ENCODE measurements around the gene SLC25A43. TPM values are rescaled to one million over a fixed set of nuclear protein-coding genes. Genes with fewer than 3 reads are reported as not detected.

SLC25A43 gene
- total and polyA plus RNA-seq, 2 of the 4 experiments (the other 2 are of a cell fraction), result 12.3 to 12.5 TPM

DNA sequence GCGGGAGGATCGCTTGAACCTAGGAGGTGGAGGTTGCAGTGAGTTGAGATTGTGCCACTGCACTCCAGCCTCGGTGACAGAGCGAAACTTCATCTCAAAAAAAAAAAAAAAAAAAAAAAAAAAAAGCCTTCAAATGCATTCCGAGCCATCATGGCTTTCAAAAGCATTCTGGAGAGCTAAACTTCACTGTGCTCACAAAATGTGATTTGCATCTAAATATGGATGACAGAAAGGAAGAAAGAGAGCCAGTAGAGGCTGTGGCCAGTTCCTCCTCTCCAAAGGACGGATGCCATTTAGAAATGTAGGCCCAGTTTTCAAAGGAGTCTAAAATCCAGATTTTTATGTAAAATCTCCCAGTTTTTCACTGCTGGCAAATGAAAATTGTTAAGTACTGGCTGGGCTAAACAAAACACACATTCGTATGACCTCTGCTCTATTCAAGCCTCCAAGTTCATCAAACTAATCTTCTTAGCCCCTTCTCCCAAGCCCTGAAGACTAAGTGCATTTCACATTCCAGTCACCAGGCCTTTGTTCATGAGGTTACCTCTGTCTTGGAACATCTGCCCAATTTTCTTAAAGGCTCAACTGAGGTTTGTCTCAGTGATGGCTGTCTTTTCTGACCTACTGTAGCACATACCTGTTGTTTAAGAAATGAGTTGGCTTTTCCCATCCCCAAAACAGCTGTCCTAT, 22.0 kb downstream of the SLC25A43 start:
- intact Hi-C loops (cut with micrococcal nuclease), result no loop called here
- no peaks in the 10 kb centered on the region for H3K79me1 ChIP-seq (ENCODE audit: low read depth in 1 of 2, low read length in 2 of 2)

More for the DNA sequence above, 22.0 kb downstream of the SLC25A43 start:
- Histone ChIP-seq H2AK5ac (ENCODE audit: low read depth, low read length) (no peak overlapping the region), H3K27me3 (ENCODE audit: control insufficient read depth, insufficient read depth, low read length) (no peaks in the 10 kb centered on the region), H3K9me1 (ENCODE audit: insufficient read depth, low read length) (no peaks in the 10 kb centered on the region; the same call in 1 of the 2 replicates), H4K5ac (ENCODE audit: low read depth, low read length) (no peak overlapping the region), H2BK15ac (ENCODE audit: low read depth, low read length) (no peak overlapping the region), H3K9ac (ENCODE audit: low read depth, low read length) (no peak overlapping the region), H2AFZ (replicated peaks; ENCODE audit: low read length, poor library complexity) (no peak overlapping the region), H3K36me3 (ENCODE audit: control insufficient read depth, insufficient read depth, low read length) (peaks cover 4% of the 10 kb centered on the region; the same call in 1 of the 2 replicates), H3K4ac (ENCODE audit: low read depth, low read length) (no peak overlapping the region), H2BK5ac (ENCODE audit: low read depth, low read length, poor library complexity, severe bottlenecking) (no peak overlapping the region), H3K56ac (ENCODE audit: extremely low read depth, insufficient read depth, low read length) (no peak overlapping the region), H3K4me1 (ENCODE audit: control insufficient read depth, insufficient read depth, low read length) (0 out of 2 replicates have a peak, but pooled peaks cover 3% of the 10 kb centered on the region), H3K4me3 (ENCODE audit: insufficient read depth, low read depth, low read length) (no peak overlapping the region), H2BK20ac (ENCODE audit: low read depth, low read length) (no peak overlapping the region), H4K8ac (ENCODE audit: low read depth in 2 of 2, low read length in 2 of 2) (no peak overlapping the region), H3K18ac (ENCODE audit: low read depth, low read length) (no peak overlapping the region), H3K14ac (replicated peaks; ENCODE audit: low read depth, low read length) (no peak overlapping the region), H3K23ac (ENCODE audit: low read depth, low read length) (no peak overlapping the region), H4K91ac (ENCODE audit: insufficient read depth, low read depth, low read length) (no peak overlapping the region), H4K20me1 (ENCODE audit: insufficient read depth, low read length) (no peaks in the 10 kb centered on the region), H3K9me3 (ENCODE audit: control insufficient read depth, insufficient read depth, low read length) (no peaks in the 10 kb centered on the region), H3K4me2 (ENCODE audit: low read depth, low read length) (no peak overlapping the region), H2AK9ac (replicated peaks; ENCODE audit: low read depth, low read length, poor library complexity) (no peak overlapping the region), H2BK120ac (ENCODE audit: low read depth, low read length) (no peak overlapping the region), H3K27ac (ENCODE audit: insufficient read depth, low read length) (no peak overlapping the region)
- in situ Hi-C loops (cut with MboI; ENCODE audit: low sequenced_read_pairs) (no loop called here), dilution Hi-C loops (cut with HindIII; ENCODE audit: low sequenced_read_pairs, unreplicated experiment) (no loop called here)
- POLR2A ChIA-PET (ENCODE audit: unreplicated experiment), result no interaction called here
- TF ChIP-seq, protein P1, sequence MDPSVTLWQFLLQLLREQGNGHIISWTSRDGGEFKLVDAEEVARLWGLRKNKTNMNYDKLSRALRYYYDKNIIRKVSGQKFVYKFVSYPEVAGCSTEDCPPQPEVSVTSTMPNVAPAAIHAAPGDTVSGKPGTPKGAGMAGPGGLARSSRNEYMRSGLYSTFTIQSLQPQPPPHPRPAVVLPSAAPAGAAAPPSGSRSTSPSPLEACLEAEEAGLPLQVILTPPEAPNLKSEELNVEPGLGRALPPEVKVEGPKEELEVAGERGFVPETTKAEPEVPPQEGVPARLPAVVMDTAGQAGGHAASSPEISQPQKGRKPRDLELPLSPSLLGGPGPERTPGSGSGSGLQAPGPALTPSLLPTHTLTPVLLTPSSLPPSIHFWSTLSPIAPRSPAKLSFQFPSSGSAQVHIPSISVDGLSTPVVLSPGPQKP (IDR thresholded peaks at IDR 0.05; ENCODE audit: borderline replicate concordance, low read depth, low read length), result no peak
- no peak for TF ChIP-seq NFE2L2 (IDR thresholded peaks at IDR 0.05; ENCODE audit: low read depth, low read length)
- TF ChIP-seq RAD21 (IDR thresholded peaks at IDR 0.05; ENCODE audit: low read length), result no peak
- TF ChIP-seq POLR2A (IDR thresholded peaks at IDR 0.05; ENCODE audit: low read depth, low read length), result no peak
- no peak for TF ChIP-seq BHLHE40 (IDR thresholded peaks at IDR 0.05; ENCODE audit: low read depth, low read length)
- TF ChIP-seq, protein P2, sequence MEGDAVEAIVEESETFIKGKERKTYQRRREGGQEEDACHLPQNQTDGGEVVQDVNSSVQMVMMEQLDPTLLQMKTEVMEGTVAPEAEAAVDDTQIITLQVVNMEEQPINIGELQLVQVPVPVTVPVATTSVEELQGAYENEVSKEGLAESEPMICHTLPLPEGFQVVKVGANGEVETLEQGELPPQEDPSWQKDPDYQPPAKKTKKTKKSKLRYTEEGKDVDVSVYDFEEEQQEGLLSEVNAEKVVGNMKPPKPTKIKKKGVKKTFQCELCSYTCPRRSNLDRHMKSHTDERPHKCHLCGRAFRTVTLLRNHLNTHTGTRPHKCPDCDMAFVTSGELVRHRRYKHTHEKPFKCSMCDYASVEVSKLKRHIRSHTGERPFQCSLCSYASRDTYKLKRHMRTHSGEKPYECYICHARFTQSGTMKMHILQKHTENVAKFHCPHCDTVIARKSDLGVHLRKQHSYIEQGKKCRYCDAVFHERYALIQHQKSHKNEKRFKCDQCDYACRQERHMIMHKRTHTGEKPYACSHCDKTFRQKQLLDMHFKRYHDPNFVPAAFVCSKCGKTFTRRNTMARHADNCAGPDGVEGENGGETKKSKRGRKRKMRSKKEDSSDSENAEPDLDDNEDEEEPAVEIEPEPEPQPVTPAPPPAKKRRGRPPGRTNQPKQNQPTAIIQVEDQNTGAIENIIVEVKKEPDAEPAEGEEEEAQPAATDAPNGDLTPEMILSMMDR (conservative IDR thresholded peaks at IDR 0.05; ENCODE audit: low read depth, low read length), result no peak
- no peak for TF ChIP-seq RCOR1 (IDR thresholded peaks at IDR 0.05; ENCODE audit: insufficient replicate concordance, low read length)
- no peak for TF ChIP-seq MAFK (IDR thresholded peaks at IDR 0.05; ENCODE audit: low read depth, low read length)
- no peak for TF ChIP-seq CEBPB (IDR thresholded peaks at IDR 0.05; ENCODE audit: low read depth, low read length)
- no peak for TF ChIP-seq CHD1 (IDR thresholded peaks at IDR 0.05; ENCODE audit: low read depth, low read length)
- no peak for TF ChIP-seq MXI1 (IDR thresholded peaks at IDR 0.05; ENCODE audit: borderline replicate concordance, low read depth, low read length)
- no peak for TF ChIP-seq FOS (IDR thresholded peaks at IDR 0.05; ENCODE audit: low read depth, low read length)
- CTCF ChIA-PET, result no interaction called here
- DNase-seq (no peak), ATAC-seq (ENCODE audit: low read depth) (no peak)
- WGBS, 2 experiments (ENCODE audit: extremely low coverage in 2 of 2, insufficient read length in 1 of 2), result no CpG with 5 or more reads among the region's 7 CpGs
- BruUV-seq (replicated peaks), result no TSS peak
